C1 segment of cervical spinal cord (tissue), 14 donors: ENCODE measurements around the gene KHDRBS2.

Source experiments
- DNase-seq, 14 donors: peaks; one replicate each; lab custom pipeline; 2025; lab: John Stamatoyannopoulos, UW

Gene KHDRBS2

DNA sequence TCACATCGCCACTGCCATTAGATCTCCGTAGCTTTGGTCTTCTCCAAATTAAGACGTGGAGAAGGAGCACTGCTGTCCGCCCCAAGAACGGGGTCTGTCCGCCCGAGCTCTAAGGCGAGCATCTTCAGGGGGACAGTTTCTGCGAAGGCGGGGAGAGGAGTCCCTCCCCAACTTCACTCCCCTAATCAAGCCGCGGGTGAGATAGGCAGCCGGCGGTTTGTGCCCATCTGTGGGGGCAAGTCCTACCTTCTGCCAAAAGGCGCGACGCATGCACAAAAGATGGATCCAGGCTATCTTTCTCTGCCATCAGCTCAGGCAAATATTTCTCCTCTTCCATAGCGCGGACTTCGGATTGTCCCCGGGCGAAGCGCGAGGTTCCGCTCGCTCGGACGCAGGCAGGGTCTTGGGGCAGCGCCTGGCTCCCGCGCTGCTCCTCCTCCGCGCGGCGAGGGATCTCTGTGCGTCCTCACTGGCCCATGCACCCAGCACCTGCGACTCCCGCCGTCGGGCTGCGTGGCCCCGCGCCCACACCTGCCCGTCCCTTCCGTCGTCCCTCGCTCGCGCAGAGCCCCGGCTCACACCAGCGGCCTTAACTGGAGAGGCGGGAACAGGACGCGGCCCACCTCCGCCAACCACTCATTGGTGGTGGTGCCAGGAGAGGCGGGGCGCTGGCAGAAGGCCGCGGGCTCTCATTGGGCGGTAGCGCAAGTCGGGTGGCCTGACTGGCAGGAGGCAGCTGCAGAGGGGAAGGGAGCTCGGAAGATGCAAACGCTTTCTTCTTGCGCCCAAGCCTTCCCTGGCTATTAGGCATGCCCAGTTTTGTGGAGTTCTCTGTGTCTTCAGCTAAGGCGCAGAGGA is at the start of gene KHDRBS2:
KHDRBS2 (minus strand) TSS at position 614 of the 858 bp plus-strand sequence.
- DNase-seq: peak in 13 of 14 donors; percentile 21 to 92 (median 84)

DNA sequence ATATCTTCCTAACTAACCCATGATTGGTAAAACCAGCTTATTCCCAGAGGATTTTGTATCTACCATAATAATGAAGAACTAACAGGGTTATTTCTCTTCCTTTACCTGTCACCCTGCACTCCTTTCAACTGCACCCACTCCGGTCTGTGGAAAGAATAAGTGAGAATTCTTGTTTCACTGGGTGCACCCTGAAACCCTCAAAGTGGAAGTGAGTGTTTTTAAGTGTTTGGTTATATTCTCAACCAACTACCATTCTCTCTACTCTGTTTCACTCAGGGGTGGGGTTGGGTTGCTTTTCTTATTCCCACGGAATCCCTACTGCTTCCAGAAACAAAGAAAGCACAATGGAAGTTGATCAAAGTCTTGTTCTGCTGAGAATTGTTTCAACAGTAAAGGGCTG is 42.6 kb upstream of the KHDRBS2 start:
- DNase-seq: no peak

DNA sequence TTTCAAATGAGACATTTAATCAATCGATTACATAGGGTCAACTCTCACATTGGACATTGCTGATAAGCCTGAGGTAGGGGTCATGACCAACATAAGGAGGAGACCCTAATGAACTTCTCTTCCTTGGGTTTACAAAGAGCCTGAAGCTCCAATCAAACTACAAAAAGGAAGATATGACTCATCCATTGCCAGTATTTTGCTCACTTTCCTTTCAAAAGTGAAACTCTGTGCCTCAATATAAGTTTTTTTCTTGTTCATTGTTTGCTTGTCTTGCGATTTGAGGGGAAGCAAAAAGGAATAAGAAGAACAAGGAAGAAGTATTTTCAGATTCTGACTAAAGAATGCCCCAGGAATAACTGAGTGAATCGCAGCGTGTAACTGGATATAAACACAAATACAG is 38.8 kb upstream of the KHDRBS2 start:
- no peak for DNase-seq

DNA sequence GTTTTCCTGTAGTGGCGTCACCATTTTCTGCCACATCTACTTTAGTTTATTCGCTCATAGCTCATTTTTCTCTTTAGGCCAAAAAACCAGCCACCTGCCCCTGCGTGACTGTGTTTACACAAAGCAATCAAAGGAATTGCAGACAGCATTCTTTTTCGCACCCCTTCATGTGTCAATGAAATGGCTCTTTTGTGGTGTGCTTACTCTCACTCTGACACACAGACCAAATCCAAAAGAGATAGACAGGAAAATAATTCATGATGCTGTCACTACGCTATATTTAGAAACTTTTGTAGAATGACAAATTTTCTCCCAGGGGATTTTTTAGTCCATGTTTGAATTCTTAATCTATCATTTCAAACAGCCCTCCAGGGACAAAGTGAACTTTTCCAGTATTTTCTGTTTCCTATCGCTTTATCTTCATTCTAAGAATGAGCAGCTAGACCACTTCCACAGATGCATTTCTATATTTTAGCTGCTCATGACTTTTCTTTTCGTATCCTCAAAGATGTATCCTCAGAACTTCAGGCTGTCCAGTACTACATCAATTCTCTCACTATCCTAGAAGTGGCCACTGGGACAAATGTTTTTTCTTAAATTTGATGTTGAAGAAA is 37.9 kb upstream of the KHDRBS2 start:
- no peak for DNase-seq

DNA sequence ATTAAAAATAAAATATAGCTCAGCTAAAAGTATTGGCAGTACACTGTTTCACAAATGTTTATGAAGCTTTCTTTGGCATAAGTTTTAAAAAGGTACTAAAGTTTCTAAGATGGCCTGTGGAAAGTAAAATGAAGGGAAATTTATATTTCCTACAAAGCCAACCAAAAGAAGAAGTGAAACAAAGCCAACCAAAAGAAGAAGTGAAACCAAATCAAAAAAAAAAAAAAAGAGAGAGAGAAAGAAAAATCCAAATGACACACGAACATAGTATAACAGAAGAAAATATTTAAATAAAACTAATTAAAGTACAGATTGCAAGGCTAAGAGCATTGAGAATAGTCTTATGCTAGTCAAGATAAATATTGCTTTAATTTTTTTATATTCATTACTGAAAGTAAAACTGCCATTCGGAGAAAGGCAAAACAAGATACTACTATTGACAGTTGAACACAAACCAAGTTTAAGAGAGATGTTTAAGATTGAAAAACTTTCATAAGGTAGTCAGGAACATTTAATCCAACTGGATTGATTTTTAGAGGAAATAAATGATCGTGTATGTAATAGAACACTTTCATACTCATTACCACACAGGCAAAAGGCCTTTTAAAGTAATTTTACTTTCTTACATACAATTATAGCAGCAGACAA is 12.8 kb upstream of the KHDRBS2 start:
- DNase-seq: no peak

DNA sequence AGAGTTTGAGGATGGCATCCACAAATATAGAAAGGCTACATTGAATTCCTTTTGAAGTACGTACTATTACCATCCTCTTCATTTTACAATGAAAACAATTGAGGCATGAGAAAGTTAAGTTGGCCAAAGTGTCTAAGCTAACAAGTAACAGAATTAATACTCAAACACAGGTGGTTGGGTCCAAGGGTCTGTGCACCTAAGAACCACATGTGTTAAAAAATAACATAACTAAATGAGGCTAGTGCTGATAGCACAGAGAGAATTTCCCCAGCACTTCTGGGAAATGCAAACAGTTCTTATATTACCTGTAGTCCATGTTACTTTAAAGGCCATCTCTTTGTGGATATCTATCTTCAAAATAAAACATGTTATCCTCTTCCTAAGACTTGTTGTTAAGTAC is 10.5 kb upstream of the KHDRBS2 start:
- peak in 1 of 14 donors; percentile 0 for DNase-seq

DNA sequence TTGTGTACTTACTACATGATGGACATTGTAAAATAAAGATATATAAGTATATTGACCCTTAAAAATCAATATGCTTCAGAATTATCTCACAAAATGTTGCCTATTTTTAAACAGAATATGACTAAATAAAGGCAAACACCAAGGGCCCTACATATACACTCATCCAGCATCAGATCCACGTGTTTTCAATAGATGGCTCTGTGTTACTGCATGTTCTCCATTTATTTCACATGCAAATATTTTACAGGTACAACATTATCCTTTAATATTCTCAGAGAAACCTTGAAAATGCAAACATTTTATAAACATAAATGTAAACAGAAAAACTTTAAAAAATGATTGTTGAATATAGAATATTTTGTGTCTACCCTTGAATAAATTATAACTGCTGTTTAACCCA is 2.9 kb upstream of the KHDRBS2 start:
- no peak for DNase-seq

DNA sequence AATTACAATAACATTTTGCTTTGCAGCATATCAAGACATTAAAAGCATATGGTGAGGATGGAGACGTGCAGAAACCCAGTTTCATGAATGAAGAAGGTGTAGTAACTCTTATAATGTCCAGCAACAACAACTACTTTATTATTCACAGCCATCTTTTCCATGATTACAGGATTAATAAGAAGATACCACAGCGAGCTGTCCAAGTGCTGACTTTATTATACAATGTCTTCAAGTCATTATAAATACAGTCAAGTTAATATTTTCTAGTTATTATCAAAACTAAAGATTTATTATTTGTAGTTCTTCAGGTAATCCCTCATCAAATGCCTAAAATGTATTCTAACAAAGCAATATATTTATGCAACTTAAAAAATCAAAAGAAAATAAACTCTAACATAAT is 2.5 kb upstream of the KHDRBS2 start:
- no peak for DNase-seq

DNA sequence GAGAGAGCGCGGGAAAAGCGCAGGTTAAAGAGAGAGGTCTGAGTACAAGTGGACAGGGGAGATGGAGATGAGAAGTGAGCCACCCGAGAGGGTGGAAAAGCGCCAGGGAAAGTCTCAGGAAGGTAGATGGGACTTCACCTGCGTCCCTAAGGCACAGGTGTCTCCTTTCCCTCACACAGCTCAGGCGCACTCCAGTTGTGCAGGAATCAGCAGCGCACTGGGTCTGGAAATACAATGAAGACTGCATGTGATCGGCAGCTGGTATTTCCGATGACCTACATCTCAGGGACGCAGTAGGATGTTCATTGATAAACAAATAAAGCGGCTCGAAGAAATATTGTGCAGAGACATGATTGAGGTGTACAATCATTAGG is 432 bp upstream of the KHDRBS2 start:
- DNase-seq: no peak

DNA sequence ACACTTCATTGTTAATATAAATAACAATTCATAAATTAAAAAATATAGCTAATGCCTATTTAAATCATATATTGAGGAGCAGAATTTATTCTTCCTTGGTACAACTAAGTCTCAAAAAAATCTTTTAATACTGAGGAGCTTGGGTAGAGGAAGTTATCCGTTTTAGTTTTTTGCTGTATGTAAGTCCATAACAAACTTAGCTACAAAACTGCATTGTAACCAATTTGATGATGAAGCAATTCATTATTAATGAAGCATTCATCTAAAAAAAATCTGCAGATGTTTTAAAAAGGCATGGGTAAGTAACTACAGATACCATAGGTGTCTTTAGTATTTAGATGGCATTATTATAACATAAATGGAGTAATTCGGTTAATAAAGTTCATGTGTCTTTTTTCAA is 1.3 kb downstream of the KHDRBS2 start:
- DNase-seq: no peak

DNA sequence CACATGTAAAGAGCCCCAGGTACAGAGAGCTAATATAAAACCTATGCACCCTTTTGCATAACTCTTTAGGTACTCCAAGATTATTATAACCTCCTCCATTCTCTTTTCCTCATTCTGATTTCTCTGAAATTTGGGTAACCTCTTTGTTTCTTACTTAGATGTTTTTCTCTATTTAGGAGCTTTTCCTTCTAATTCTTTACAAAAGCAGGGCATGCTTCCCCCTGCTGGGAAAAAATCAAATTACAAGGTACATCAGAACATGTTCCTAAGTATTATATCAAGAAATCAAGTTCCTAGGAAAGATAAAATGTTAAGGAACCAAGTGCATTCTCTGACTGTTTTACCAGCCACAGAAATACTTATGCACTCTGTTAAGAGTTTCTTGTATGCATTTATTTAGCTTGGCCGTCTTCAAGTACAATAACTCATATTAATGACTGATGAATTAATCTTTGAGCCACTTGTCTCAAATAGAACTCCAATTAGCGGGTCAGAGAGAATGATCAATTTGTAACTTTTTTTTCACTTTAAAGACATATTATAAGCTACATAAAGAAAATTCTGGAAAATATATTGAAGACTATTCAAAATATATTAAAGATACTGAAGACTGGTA is 2.1 kb downstream of the KHDRBS2 start:
- peak in 3 of 14 donors; percentile 2 to 8 (median 4) for DNase-seq

DNA sequence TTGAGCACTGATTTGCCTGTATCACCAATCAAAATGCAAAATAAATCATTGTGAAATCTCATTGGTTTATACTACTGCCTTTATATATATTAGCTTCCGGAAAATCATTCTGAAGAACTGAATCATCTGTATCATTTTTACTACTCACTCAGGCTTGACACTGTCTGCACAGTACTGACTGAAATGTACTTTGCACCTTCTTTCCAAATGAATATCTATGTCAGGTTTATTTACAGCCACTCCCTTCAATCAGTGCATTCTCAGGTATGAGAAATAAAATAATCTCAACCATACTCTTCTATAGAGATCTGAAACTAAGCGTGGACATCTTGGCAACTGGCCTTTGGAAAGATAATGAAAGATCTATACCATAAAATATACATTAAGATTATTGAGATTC is 2.7 kb downstream of the KHDRBS2 start:
- DNase-seq: no peak

DNA sequence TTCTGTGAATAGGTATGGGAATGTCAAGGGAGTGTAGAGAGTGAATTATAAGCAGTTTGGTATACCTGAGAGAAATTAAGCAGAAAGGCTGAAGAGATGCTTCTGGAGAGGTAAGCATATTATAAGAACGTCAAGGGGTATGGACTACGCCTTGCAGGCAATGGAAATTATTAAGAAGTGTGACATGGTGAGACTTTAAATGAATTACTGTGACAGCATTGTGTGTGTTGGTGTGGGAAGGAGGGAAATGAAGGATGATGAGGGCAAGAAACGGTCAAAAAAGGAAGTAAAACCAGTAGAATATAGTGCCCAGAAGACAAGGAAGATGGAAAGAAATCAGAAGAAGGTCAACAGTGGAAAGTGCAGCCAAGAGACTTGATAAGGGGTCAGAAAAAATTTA is 5.9 kb downstream of the KHDRBS2 start:
- DNase-seq: no peak

DNA sequence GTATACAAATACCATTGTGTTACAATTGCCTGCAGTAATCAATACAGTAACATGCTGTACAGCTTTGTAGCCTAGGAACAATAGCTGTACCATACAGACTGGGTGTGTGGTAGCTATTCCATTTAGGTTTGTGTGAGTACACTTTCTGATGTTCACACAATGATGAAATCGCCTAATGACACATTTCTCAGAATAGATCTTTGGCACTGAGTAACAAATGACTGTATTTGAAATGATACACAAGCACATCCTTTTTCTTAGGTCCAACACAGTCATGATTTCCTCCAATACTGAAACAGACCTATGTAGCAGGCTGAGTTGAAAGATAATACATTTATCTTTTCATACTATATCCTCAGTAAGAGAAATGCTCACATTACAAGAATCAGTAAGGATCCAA is 13.9 kb downstream of the KHDRBS2 start:
- DNase-seq: no peak

DNA sequence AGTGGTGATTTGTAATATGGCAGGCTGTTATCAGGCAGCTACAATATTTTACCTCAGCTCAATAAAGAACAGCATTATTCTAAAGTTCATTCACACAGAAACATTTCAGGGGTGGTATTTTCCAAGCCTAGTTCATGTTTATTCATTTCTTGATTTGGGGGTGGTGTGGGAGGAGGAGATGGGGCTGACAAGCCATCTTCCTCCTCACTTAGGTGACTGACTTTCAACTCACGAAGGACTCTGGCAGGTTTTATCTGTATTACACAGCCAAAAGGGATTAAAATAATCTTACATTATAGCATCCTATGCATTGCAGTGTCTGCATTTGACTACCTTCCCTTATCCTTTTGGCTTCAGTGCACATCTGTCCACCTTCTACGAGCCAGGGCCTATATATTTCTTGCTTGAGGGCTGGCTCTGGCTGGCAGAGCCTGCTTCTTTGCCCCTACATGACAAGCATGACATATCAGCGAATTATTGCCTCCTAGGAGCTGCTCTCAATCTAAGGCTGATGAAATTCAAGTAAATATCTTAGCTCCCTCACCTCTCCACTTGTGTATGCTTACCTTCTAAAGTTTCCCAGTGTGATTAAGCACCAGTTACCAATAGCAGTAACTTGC is 20.0 kb downstream of the KHDRBS2 start:
- DNase-seq: no peak

DNA sequence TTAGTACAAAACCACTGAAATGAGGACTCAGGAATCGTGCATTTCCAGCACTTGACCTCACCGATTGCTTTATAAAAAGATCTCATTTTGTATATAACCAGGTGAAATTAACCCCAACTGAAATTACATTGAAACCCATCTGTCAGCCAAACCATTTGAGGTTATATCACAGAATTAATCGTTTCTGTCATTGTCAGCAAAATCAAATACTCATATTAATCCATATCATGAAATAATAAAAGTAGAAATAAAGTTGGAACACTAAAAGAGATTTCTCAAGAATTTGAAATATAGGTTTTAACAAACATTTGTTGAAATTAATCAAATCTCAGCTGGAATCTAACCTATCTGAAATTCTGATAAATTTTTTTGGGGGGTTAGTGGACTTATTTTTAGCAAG is 23.7 kb downstream of the KHDRBS2 start:
- no peak for DNase-seq

DNA sequence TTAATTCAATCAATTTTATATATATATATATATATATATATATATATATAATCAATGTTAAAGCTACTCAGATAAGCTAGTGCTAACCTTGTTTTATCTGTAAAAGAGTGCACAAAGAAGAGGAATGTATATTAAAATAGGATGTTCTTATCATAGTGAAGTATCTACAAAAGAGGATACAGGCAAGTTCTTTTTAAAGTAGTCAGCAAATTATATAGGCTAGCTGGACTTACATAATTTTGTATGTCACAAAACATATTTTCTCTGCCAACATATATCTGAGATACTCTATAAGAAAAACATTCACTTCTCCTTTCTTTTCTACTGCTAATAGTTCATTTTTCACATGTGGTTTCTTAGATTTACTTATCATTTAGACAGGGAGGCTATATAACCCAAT is 39.9 kb downstream of the KHDRBS2 start:
- DNase-seq: no peak

DNA sequence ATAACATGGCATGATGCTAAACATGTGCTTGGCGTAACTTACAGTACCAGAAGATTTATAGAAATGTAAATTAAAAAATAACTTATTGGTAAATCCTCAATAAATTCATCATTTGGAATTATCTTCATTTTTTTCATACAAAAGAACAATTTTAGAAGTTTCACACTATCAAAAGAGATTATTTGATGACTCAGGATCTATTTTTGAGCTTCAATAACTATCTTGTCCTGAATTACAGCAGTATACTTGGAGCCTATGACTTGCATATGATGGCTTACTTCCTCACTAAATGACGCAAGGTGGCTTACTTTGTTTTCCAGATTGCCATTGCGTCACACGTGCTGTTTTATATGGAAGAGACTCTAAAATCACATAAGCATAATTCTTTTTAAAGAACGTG is 49.2 kb downstream of the KHDRBS2 start:
- DNase-seq: no peak

DNA sequence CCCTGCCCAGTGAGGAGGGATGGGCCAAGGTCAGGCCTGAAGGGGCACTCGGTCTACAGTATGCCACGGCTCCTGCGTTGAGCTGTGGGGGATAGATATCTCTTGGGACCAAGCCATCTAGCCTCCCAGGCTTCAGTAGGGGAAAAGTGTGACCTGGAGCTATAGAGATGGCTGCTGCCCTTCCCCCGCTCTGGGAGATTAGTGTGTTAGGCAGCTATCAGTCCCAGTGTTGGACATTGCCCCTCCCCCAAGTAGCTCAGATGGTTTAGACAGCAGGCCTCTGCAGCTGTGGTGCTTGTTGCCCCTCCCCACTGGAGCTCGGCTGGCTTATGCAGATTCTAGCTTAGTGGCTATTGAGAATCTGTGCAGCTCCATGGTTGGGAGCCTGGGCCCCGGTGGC is 56.8 kb downstream of the KHDRBS2 start:
- DNase-seq: no peak

DNA sequence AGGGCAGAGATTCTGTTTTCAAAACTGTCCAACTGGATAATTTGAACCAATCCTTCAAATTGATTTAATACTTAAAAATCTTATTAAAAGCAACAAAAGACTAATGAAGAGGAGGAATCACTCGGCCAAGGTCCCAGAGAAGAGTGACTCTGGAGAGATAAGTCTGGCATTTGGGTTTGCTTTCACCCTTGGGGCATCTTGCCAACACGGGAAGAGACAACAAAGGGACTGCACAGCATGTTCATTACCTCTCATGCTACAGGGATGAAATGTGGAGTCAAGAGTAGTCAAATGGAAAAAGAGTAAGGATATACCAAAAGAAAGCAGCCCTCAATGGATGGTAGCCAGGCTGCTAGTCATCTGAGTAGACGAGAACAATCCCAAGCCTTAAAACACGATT is 68.2 kb downstream of the KHDRBS2 start:
- no peak for DNase-seq

DNA sequence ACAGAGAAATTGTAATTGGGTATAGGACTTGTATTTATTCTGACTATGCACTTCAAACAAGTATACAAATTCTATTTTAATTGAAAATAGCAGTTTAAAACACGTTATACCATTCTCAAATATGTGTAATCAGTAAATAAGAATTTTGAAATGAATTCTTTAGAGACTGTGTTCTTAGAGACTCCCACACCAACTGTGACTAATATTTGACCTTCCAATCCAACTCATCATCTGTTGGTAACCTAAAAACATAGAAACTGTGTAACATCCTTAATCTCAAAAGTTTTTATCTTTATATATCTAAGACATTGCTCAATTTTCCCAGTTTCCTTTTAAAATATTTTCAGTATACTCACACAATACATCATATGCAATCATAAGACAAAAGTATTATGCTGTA is 83.9 kb downstream of the KHDRBS2 start:
- DNase-seq: no peak

DNA sequence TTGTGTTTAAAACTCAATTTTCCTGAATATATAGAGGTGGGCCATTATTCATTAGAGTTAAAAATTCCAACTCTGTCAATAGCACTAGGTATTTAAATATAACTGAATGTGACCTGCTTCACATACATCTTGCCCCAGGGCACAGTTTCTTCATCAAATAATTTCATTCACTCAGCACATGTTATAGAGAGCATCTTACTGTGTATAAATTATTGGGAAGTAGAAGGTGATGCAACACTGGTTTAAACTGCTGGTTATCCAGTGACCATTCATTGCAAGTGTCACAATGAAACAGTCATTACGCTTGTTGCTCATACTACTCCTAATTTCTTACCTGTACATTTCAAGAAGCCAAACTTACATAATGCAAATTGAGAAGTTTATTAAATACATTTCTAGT is 93.4 kb downstream of the KHDRBS2 start:
- no peak for DNase-seq
